Measurements from ENCODE around the gene IL22RA1.

GRCh38 chr1:24074817-24075589, 67.9 kb downstream of the IL22RA1 start:
- TF ChIP-seq, protein P1, sequence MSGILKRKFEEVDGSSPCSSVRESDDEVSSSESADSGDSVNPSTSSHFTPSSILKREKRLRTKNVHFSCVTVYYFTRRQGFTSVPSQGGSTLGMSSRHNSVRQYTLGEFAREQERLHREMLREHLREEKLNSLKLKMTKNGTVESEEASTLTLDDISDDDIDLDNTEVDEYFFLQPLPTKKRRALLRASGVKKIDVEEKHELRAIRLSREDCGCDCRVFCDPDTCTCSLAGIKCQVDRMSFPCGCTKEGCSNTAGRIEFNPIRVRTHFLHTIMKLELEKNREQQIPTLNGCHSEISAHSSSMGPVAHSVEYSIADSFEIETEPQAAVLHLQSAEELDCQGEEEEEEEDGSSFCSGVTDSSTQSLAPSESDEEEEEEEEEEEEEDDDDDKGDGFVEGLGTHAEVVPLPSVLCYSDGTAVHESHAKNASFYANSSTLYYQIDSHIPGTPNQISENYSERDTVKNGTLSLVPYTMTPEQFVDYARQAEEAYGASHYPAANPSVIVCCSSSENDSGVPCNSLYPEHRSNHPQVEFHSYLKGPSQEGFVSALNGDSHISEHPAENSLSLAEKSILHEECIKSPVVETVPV (CRISPR knock-in tag; IDR thresholded peaks at IDR 0.05) = no peak
- TF ChIP-seq RARB (CRISPR knock-in tag; IDR thresholded peaks at IDR 0.05) (no peak), OSR1 (CRISPR knock-in tag; IDR thresholded peaks at IDR 0.05) (no peak), POU6F1 (CRISPR knock-in tag; IDR thresholded peaks at IDR 0.05; ENCODE audit: borderline replicate concordance, low read depth) (no peak), ZNF565 (CRISPR knock-in tag; conservative IDR thresholded peaks at IDR 0.05; ENCODE audit: low read depth) (no peak), ZFP3 (CRISPR knock-in tag; IDR thresholded peaks at IDR 0.05) (no peak), TOX (CRISPR knock-in tag; IDR thresholded peaks at IDR 0.05; ENCODE audit: borderline replicate concordance) (no peak), GLIS3 (CRISPR knock-in tag; IDR thresholded peaks at IDR 0.05) (no peak), ARNTL (CRISPR knock-in tag; IDR thresholded peaks at IDR 0.05; ENCODE audit: borderline replicate concordance, low read depth) (no peak), ZFP30 (CRISPR knock-in tag; IDR thresholded peaks at IDR 0.05) (no peak)
- TF ChIP-seq, protein P2, sequence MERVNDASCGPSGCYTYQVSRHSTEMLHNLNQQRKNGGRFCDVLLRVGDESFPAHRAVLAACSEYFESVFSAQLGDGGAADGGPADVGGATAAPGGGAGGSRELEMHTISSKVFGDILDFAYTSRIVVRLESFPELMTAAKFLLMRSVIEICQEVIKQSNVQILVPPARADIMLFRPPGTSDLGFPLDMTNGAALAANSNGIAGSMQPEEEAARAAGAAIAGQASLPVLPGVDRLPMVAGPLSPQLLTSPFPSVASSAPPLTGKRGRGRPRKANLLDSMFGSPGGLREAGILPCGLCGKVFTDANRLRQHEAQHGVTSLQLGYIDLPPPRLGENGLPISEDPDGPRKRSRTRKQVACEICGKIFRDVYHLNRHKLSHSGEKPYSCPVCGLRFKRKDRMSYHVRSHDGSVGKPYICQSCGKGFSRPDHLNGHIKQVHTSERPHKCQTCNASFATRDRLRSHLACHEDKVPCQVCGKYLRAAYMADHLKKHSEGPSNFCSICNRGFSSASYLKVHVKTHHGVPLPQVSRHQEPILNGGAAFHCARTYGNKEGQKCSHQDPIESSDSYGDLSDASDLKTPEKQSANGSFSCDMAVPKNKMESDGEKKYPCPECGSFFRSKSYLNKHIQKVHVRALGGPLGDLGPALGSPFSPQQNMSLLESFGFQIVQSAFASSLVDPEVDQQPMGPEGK (CRISPR knock-in tag; IDR thresholded peaks at IDR 0.05; ENCODE audit: borderline replicate concordance) = no peak

Data from SK-N-SH treated with all-trans-retinoic acid at 6 μM for 48 hours (cell line).